Measurements from ENCODE around the gene MTCL1. TPM values are rescaled to one million over a fixed set of nuclear protein-coding genes. Genes with fewer than 3 reads are reported as not detected.
A peak's percentile ranks its signal among the peaks of the same experiment; 100 is the strongest.

Gene MTCL1
- total and polyA plus RNA-seq, 2 of the 8 experiments (the other 6 are each of a cell fraction or from before 2014, with no cell fraction given), result 16.6 to 60.8 TPM

DNA sequence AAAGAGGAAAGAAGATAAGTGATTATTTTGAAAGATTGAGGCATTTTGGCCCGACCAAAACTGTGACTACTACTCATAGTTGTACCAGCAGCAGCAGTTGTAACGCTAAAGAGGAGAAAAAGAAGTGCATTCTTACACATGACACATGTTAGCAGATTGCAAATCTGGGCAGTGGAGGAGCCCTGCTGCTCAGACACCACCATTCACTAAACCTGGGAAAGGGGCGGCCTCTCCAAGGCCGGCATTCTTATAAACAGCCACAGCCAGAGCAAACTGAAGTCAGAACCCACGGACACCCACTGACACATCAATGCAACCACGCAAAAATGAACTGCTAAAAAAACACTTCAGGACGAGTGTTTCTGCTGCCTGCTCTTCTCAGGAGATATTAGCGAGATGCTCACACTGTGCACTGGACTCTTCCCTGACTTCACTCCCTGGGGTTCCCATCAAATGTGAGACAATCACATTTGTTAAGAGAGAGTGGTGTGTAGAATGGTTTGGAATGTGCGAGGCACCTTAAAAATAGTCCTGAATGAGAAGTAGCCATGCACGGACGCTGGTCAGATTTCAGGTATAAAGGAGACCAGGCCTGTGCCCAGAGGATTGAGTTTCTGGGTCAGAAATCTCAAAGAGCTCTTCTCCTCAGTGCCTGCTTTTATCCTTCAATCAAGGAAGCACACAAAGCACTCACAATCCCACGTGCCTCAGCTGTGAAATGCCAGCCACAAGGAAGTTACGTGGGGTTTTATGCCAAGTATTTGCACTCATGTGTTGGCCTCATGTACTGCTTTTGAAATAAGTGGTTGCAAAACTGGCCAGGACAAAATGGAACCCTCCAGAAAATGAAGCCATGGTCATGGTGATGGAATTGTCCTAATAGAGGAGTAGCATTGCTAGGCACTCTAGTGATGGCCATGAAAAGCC, 83.4 kb downstream of the MTCL1 start:
- Histone ChIP-seq H3K79me1 (ENCODE audit: low read depth, low read length) (no peaks in the 10 kb centered on the region), H2AFZ (ENCODE audit: low read length) (no peak overlapping the region), H3K9ac (replicated peaks in 1 of 4; ENCODE audit: extremely low read depth in 1 of 4, low read depth in 3 of 4, low read length in 3 of 4) (no peak overlapping the region), H3K27me3 (replicated peaks in 1 of 4; ENCODE audit: control insufficient read depth in 3 of 4, extremely low read depth in 1 of 4, insufficient read depth in 3 of 4, low read length in 3 of 4) (no peaks in the 10 kb centered on the region), H3K4me1 (replicated peaks in 1 of 4; ENCODE audit: control insufficient read depth in 3 of 4, insufficient read depth in 4 of 4, low read length in 3 of 4) (peaks cover under 1 to 14% (median 8%) of the 10 kb centered on the region in 4 experiments; a peak in 5 of 7 replicates), H2BK12ac (ENCODE audit: low read depth, low read length) (no peak overlapping the region), H3K79me2 (ENCODE audit: control insufficient read depth in 1 of 2, insufficient read depth in 2 of 2, low read length in 2 of 2) (no peaks in the 10 kb centered on the region), H3K4me3 (ENCODE audit: extremely low read depth in 1 of 4, insufficient read depth in 2 of 4, low read depth in 3 of 4, low read length in 4 of 4) (no peak overlapping the region), H3K23ac (ENCODE audit: insufficient read length) (no peak overlapping the region), H3K4me2 (ENCODE audit: insufficient read depth in 1 of 2, low read depth in 2 of 2, low read length in 2 of 2) (no peak overlapping the region), H3K56ac (replicated peaks; ENCODE audit: insufficient read length, low read depth, low read length) (no peak overlapping the region), H2BK15ac (ENCODE audit: low read length) (no peak overlapping the region), H2BK120ac (replicated peaks; ENCODE audit: low read depth, low read length) (no peak overlapping the region), H3K36me3 (ENCODE audit: control insufficient read depth in 2 of 4, insufficient read depth in 4 of 4, low read length in 3 of 4) (peaks cover 5 to 48% (median 17%) of the 10 kb centered on the region in 4 experiments; a peak in 6 of 8 replicates), H2BK20ac (ENCODE audit: low read length) (no peak overlapping the region), H2BK5ac (ENCODE audit: low read depth, low read length) (no peak overlapping the region), H3K14ac (ENCODE audit: insufficient read length) (no peak overlapping the region), H3K18ac (ENCODE audit: extremely low read depth, low read length) (no peak overlapping the region; the same call in 1 of the 2 replicates), H4K8ac (ENCODE audit: extremely low read depth, insufficient read depth, low read length) (no peak overlapping the region), H3K9me3 (ENCODE audit: insufficient read depth in 2 of 2, low read depth in 1 of 2, low read length in 1 of 2) (no peaks in the 10 kb centered on the region), H3K23me2 (ENCODE audit: low read depth, low read length) (no peaks in the 10 kb centered on the region), H4K91ac (replicated peaks; ENCODE audit: insufficient read length, low read length) (no peak overlapping the region), H3K27ac (ENCODE audit: low read depth, low read length) (no peak overlapping the region), H3K4ac (replicated peaks; ENCODE audit: insufficient read length, low read depth, low read length) (no peak overlapping the region), H4K20me1 (replicated peaks in 1 of 2; ENCODE audit: control insufficient read depth in 1 of 2, insufficient read depth in 2 of 2, low read length in 2 of 2) (no peaks in the 10 kb centered on the region), H4K5ac (ENCODE audit: insufficient read length, low read depth, low read length) (no peak overlapping the region), H2AK5ac (ENCODE audit: low read depth, low read length) (0 out of 2 replicates have a peak overlapping the region, but pooled peaks have one; percentile 40)
- WGBS, 2 experiments (ENCODE audit: extremely low coverage in 1 of 2, insufficient coverage in 1 of 2, insufficient read length in 1 of 2, insufficient replicate concordance in 2 of 2, low coverage in 1 of 2, low lambda C conversion rate in 2 of 2, missing lambda C conversion rate in 1 of 2), result 83% methylated on average over 13 of the region's 13 CpGs; no CpG with 5 or more reads in 1 of the 2 experiments
- ChIA-PET POLR2A (ENCODE audit: partially characterized antibody) (no interaction called here), CTCF (ENCODE audit: partially characterized antibody) (interaction anchor here (0.6 to 6.3 kb wide), 6 partner anchors 10 to 358 kb away, joined by 4 to 32 read pairs (median 7); no protein-coding TSS in a partner anchor)
- no peak for FAIRE-seq
- DNase-seq (ENCODE audit: low read depth in 1 of 2, low spot score in 2 of 2), result no peak
- TF ChIP-seq TAF7 (optimal IDR thresholded peaks at IDR 0.05; ENCODE audit: borderline replicate concordance, low read depth, low read length), result no peak
- no peak for TF ChIP-seq BCL11A (IDR thresholded peaks at IDR 0.05; ENCODE audit: low read depth in 2 of 2, low read length in 2 of 2)
- no peak for TF ChIP-seq ASH2L (IDR thresholded peaks at IDR 0.05; ENCODE audit: low read length)
- TF ChIP-seq, protein P1, sequence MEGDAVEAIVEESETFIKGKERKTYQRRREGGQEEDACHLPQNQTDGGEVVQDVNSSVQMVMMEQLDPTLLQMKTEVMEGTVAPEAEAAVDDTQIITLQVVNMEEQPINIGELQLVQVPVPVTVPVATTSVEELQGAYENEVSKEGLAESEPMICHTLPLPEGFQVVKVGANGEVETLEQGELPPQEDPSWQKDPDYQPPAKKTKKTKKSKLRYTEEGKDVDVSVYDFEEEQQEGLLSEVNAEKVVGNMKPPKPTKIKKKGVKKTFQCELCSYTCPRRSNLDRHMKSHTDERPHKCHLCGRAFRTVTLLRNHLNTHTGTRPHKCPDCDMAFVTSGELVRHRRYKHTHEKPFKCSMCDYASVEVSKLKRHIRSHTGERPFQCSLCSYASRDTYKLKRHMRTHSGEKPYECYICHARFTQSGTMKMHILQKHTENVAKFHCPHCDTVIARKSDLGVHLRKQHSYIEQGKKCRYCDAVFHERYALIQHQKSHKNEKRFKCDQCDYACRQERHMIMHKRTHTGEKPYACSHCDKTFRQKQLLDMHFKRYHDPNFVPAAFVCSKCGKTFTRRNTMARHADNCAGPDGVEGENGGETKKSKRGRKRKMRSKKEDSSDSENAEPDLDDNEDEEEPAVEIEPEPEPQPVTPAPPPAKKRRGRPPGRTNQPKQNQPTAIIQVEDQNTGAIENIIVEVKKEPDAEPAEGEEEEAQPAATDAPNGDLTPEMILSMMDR (IDR thresholded peaks at IDR 0.05; ENCODE audit: control extremely low read depth in 1 of 3, insufficient read depth in 1 of 3, low read depth in 1 of 3, low read length in 3 of 3), result no peak
- TF ChIP-seq TCF12 (IDR thresholded peaks at IDR 0.05; ENCODE audit: low read depth, low read length), result no peak
- TF ChIP-seq SUZ12 (IDR thresholded peaks at IDR 0.05; ENCODE audit: low read length), result no peak
- TF ChIP-seq, protein P2, sequence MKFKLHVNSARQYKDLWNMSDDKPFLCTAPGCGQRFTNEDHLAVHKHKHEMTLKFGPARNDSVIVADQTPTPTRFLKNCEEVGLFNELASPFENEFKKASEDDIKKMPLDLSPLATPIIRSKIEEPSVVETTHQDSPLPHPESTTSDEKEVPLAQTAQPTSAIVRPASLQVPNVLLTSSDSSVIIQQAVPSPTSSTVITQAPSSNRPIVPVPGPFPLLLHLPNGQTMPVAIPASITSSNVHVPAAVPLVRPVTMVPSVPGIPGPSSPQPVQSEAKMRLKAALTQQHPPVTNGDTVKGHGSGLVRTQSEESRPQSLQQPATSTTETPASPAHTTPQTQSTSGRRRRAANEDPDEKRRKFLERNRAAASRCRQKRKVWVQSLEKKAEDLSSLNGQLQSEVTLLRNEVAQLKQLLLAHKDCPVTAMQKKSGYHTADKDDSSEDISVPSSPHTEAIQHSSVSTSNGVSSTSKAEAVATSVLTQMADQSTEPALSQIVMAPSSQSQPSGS (IDR thresholded peaks at IDR 0.05; ENCODE audit: low read length), result no peak
